GM21367 (cell line): ENCODE measurements around the gene ZNFX1.

Source experiments
- ATAC-seq: cut with Tn5 transposase; IDR thresholded peaks from one replicate; pipeline ENCODE4 v1.9.1; 2021; ENCODE audit not compliant: unreplicated experiment

ZNFX1 gene

DNA sequence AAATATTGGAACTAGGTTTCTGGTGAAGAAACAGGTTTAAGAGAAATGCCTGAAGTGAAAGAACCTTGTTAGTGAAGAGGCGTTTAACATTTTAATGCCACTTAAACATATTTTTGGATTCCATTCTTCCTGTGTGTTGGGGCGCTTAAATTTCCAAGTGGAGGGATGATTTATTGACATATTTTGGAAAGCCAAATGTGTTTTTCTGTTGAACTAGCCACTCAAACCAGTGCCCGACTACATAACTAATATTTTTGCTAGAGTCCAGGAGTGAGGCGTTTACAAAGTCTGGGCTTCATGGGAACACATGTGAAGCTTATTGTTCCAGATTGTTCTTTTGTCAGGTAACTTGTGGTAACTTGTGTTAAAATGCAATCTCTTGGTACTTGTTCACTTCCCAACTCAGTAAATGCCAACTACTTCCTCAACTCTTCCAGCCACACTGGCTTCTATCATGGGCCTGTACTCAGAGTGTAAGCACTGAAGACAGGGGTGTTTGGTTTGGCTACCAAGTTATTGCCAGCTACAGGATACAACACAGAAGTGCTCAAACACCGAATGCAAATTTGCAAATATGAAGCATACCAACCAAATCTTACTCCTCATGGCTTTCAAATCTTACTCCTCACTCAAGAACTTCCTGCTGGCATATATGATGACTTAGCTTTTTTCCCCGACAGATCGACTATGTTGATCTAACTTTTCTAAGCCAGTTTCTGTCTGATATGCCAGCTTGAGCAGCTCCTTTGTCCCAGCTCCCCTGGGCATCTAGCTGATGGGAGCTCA is 2.0 kb upstream of the ZNFX1 start:
- ATAC-seq: no peak

DNA sequence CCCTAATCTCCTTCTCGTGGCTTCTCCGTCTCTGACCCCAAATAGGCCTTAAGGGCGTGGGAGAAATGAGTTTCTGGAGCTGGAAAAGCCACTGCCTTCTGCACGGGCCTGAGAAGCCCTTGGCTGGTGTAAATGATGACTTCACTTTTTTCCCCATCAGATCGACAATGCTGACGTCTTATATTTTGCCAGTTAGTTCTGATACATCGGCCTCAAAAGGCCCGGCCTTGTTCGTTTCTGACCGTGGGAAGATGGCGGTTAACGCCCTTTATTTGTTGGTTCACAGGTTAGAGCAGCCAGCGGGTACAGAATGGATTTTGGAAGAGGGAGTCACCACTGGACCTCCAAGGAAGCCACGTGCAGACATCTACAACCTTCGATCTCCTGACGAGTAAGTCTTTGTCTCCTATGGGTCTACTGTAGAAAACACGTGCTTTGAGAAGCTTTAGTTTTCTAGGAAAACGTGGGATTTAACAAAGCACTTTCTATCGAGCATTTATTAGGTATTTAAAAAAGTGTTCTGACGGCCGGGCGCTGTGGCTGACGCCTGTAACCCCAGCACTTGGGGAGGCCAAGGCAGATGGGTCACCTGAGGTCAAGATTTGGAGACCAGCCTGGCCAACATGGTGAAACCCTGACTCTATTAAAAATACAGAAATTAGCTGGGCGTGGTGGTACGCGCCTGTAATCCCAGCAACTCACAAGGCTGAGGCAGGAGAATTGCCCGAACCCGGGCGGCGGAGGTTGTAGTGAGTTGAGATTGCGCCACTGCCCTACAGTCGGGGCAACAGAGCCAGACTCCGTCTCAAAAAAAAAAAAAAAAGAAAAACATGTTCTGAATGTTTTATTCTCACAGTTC is 1.2 kb upstream of the ZNFX1 start:
- no peak for ATAC-seq

DNA sequence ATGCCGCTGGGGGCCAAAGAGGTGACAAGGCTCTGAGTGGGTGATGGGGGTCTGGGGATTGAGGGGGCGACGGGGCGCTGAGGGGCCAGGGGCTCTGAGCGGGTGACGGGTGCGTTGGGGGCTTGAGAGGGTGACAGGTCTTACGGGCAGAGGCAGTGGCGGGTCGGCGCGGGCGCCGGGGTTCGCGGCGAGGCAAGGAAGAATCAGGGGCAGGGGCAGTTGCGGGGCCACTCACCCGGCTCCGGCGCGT is 146 bp downstream of the ZNFX1 start:
- ATAC-seq: no peak

DNA sequence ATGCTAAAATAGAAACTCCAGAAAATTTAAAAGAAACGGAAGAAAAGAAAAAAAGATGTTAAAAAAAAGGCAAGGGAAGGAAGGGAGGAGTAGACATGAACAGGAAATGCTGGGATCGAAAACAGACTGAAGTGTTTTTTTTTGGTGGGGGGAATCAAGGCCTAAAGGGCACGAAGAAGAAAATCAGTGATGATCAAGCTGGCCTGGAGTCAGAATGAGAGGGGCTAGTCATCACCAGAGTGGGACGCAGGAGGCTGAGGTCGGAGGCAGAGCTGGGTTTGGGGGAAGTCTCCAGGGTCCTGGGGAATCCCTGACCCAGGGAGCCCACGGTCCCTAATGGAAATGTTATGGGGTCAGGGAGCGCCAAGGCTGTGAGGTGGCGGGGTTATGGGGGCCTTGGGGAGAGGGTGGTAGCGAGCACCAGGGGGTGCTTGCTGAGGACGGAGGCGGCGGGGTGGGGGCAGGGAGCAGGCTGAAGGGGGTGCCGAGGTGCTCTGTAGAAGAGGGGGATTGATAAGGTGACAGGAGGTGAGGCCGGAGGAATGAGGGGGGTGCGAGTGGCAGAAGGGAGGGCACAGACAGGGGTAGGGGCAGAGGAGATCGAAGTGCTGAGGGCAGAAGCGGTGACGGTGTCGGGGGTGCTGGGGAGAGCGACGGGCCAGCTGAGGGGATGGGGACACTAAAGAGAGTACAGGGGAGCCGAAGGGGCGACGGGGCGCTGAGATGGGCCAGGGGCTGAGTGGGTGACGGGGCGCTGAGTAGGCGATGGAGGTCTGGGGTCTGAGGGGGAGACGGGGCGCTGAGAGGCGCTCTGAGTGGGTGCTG is 684 bp downstream of the ZNFX1 start:
- ATAC-seq: no peak

DNA sequence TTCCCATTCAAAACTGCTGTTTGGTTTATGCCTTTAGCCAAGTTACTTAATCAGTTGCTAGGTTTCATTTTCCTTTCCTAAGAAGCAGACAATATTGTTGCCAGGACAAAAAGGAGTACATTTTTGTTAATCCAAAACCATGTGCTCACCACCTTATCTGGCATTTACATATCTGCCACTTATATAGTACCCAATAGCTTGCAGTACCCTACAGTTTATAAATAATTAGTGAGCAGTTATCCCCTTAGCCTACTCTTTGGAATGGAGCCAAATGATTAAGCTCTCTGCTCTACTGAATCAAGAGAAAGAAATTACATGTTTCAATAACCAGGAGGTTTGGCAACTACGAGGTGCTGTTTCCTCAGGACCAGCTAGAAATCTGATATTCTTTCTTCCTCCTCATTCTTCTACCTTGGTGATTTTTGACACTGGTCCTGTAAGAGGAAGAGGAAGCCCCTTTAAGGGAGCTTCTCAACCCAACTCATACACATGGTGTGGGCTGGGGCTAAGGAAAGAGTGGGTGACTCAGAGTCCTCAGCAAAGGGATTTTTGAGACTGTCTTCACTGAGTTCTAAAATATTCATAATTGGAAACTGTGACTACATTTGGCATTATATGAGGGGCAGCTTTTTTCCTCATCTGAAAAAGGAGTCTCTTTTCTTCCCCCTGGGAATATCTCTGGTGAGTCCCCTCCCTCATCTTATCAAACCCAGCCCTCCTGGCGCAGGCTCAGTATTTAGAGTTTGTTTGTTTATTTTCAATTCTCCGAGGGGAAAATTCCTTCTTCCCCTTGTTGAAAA is 1.5 kb downstream of the ZNFX1 start:
- no peak for ATAC-seq

DNA sequence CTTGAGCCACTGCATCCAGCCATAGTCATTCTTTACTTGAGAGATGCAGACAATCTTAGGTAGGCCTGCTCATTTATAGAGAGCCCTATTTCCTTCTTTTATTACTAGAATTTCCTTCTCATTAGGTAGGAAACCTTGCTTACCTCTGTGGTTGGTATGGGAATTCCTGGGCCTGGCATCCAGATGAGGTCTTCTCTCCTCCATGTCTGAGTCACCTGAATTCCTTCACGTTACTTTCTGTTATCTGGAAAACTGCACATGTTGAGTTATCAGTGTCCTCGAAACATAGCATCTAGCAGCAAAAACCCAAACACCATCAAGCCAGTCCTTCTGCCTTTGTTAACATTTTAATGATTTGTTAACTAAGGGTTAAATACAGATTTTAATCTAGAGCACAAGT is 2.2 kb downstream of the ZNFX1 start:
- ATAC-seq: no peak

DNA sequence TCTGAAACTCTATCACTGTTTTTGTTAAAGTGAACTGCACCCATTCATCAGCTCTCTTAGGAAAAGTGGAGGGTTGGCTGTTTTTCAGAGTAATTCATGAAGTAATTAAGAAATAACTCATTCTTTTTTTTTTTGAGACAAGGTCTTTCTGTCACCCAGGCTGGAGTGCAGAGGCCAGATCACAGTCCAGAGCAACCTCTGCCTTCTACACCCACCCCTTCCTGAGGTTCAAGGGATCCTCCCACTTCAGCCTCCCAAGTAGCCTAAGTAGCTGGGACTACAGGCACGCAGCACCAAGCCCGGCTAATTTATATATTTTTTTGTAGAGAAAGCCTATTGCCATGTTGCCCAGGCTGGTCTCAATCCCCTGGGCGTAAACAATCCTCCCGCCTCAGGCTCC is 2.6 kb downstream of the ZNFX1 start:
- ATAC-seq: no peak

DNA sequence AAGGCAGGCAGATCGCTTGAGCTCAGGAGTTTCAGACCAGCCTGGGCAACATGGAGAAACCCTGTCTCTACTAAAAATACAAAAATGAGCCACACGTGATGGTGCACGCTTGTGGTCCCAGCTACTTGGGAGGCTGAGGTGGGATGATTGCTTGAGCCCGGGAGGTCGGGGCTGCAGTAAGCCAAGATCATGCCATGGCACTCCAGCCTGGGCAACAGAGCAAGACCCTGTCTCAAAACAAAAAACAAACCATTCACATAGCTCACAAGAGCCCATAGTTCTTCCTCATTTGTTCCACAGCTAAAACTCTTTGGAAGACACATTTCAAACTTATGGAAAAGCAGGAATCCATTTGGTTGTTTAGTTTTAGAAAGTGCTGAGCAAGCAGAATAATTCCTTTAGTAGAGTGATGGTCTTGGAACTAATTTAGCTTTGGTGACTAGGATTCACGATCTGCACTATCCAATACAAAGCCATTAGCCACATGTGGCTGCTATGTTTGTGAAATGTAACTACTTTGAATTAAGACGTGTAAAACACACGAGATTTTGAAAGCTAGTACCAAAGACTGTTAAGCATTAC is 4.1 kb downstream of the ZNFX1 start:
- no peak for ATAC-seq

DNA sequence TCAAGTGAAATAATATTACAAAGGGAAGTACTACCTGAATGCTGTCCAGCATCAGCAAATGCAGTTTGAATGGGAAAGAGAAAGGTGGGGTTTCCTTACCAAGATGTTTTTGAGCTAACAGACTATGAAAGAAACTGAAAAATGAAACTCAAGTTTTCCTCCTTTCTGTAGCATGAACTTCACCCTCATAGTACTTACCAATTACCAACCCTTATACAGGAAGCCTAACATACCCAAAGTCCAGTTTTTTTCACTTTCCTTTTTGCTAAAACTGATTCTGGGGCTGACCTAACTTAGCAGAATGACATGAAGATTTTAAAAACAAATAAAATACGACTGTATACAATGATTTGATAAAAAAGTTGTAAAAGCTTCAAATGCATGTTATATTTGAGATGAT is 5.2 kb downstream of the ZNFX1 start:
- ATAC-seq: no peak

DNA sequence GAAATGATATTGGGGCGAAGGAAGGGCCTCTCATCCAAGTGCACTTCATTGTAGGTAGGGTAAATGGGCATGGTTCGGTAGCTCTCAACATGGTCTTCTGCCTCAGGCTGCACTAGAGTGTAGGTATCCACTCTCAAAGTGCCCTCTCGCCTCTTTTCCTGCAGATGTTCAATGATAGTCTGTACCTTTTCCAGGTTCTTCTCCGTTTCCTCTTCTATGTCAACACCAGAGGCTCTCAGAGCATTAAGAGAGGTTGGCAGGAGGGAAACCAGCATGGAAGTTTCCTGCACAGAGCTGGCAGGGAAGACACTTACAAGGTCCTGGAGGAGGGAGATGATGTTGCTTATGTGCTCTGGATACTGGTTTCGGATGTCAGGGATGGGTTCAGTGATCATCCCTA is 7.1 kb downstream of the ZNFX1 start:
- ATAC-seq: no peak

DNA sequence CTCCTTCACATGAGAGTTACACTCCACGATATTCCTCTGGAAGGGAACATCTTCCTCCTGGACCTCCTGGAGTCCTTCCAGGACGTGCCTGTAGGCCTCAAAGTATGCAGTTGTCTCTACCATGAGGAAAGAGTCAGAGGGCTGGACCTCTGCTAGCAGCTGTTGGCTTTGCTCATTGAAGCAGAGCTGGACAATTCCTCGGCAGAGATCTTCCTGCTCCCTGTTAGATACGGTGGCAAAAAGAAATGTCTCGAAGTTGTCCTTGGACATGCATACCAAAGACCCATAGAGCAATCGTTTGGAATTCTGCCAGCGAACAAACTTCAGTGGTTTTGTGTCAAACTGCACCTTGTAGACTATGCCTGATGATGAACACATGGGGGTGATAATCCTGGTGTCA is 7.7 kb downstream of the ZNFX1 start:
- no peak for ATAC-seq

DNA sequence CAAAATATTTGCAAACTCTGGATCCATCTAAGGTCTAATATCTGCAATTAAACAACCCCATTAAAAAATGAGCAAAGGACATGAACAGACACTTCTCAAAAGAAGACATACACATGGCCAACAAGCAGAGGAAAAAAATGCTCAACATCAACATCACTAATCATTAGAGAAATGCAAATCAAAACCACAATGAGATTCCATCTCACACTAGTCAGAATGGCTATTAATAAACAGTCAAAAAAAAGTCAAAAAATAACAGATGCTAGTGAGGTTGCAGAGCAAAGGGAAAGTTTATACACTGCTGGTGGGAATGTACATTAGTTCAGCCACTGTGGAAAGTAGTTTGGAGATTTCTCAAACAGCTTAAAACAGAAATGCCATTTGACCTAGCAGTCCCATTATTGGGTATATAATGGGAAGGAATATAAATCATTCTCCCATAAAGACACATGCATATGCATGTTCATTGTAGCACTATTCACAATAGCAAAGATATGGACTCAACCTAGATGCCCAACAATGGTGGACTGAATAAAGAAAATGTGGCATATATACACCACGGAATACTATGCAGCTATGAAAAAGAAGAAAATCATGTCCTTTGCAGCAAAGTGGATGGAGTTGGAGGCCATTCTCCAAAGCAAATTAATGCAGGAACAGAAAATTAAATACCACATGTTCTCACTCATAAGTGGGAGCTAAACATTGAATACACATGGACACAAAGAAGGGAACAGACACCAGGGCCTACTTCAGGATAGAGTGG is 9.1 kb downstream of the ZNFX1 start:
- no peak for ATAC-seq

DNA sequence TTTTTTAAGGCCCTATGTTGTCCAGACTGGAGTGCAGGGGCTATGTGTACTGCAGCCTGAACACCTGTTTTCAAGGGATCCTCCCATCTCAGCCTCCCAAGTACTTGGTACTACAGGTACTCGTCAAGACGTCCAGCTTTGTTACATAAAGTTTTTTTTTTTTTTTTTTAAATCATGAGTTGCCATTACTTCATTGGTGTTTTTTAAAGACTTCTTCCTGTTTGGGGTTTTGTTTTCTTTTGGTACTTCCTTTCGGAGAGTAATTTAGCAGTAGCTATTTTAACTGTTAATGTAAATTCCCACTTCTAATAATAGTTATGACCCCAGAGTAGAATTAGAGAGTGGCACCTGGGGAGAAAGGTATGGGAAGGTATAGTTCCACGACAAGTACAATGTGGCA is 10.5 kb downstream of the ZNFX1 start:
- no peak for ATAC-seq

DNA sequence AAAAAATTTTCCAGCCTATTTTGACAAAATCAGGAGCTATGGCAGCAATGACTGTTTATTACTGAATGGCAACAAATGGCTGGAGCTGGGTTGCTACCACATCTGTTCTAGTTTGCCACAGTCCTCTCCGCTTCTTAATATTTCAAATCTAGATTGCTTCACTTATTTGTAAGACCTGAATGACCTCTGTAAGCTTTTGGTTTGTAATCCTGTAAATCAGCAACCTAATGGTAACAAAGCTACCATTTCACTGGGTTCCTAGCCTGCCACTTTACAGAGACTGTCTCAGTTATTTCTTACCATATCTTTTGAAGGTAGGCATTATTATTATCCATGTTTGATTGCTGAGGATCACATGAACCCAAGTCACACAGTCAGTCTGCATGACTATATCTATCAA is 15.4 kb downstream of the ZNFX1 start:
- ATAC-seq: no peak

DNA sequence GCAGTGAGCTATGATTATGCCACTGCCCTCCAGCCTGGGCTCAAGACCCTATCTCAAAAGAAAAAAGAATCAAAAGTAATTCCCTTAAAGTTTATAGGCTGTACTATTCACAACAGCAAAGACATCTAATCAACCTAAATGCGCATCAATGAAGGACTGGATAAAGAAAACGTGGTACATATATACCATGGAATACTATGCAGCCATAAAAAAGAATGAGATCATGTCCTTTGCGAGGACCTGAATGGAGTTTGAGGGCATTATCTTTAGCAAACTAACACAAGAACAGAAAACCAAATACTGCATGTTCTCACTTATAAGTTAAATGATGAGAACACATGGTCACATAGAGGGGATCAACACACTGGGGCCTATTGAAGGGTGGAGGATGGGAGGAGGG is 16.7 kb downstream of the ZNFX1 start:
- no peak for ATAC-seq

DNA sequence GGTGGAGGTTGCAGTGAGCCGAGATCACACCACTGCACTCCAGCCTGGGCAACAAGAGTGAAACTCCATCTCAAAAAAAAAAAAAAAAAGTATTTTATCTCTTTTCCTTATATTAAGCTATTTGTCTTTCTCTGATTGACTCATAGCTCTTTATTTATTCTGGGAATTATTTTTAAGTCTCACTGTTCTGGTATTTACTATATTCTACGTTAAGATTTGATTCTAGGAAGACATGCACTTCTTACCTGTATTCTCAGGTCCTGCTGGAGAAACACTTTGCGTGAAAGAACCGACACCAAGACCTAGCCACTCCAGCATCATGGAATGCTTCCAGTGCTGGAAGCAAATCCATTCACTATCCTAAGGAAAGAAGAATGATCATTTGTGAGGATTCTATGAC is 17.6 kb downstream of the ZNFX1 start:
- ATAC-seq: no peak

DNA sequence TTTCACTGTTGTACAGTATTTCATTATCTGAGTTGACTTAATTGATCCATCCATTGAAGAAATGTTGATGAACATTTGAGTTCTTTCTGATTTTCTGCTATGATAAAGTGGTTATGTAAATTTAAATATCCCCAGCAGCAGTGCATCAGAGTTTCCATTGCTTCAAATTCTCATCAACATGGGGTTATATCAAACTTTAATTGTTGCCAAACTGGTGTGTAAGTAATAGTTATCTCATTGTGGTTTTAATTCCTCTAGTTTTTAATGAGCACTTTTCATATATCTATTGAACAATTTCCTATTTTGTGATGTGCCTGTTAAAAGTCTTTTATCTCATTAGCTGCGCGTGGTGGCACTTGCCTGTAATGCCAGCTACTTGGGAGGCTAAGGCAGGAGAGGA is 18.1 kb downstream of the ZNFX1 start:
- no peak for ATAC-seq

DNA sequence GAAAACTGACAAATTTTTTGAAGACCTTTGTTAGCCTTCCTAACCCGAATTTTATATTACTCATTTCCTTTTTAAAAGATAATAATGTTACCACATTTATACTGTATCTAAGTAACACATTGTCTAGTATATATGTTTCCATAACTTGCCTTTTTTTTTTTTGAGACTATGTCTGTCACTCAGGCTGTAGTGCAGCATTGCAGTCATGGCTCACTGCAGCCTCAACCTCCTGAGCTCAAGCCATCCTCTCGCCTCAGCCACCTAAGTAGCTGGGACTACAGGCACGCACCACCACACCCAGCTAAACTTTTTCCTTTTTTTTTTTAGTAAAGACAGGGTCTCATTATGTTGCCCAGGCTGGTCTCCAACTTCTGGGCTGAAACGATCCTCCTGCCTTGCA is 18.6 kb downstream of the ZNFX1 start:
- ATAC-seq: no peak

DNA sequence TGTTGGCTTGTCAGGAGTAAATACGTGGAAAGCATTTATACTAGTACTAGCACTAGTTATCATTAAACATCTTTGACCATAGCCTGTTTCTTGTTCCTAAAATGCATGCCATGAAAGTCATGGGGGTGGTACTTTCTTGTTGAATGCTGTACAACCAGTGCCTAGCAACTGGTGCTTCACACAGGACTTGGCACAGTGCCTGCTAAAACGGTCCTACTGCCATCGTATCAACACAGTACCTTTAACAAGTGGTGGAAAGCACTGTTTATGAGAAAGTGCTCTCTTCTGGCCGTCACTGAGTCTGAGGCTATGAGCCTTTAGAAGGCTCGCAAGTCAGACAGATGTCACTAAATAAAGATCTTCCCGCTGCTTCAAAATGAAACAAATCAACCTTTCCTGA is 21.6 kb downstream of the ZNFX1 start:
- ATAC-seq: no peak
